ENCODE measurements around the gene DLG2.

DNA sequence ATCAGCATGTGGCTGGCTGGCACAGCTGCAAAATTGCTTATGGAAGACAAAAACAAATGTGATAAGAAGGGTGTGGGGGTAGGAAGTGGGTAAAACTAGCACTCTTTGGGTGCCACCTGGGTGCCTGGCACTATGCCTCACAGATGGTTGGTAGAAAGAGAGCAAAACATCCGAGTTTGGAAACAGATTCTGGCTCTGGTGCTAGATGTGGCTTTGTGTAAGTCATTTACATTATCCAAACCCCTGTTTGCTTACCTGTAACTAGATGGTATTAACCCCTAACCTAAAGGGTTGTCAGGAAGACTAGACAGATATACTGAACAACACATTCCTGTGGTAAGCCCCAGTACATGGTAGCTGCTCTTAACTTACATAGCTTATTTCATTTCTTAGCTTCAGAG, 905.6 kb downstream of the DLG2 start:
- TF ChIP-seq, protein P1, sequence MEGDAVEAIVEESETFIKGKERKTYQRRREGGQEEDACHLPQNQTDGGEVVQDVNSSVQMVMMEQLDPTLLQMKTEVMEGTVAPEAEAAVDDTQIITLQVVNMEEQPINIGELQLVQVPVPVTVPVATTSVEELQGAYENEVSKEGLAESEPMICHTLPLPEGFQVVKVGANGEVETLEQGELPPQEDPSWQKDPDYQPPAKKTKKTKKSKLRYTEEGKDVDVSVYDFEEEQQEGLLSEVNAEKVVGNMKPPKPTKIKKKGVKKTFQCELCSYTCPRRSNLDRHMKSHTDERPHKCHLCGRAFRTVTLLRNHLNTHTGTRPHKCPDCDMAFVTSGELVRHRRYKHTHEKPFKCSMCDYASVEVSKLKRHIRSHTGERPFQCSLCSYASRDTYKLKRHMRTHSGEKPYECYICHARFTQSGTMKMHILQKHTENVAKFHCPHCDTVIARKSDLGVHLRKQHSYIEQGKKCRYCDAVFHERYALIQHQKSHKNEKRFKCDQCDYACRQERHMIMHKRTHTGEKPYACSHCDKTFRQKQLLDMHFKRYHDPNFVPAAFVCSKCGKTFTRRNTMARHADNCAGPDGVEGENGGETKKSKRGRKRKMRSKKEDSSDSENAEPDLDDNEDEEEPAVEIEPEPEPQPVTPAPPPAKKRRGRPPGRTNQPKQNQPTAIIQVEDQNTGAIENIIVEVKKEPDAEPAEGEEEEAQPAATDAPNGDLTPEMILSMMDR (IDR thresholded peaks at IDR 0.05): no peak
- TF ChIP-seq POLR2AphosphoS5 (IDR thresholded peaks at IDR 0.05): no peak
